ENCODE results near the gene KCTD17. TPM values are rescaled to one million over a fixed set of nuclear protein-coding genes. Genes with fewer than 3 reads are reported as not detected.

KCTD17 gene
- total RNA-seq, 1 experiment from 2014 or later = 29.4 TPM

DNA sequence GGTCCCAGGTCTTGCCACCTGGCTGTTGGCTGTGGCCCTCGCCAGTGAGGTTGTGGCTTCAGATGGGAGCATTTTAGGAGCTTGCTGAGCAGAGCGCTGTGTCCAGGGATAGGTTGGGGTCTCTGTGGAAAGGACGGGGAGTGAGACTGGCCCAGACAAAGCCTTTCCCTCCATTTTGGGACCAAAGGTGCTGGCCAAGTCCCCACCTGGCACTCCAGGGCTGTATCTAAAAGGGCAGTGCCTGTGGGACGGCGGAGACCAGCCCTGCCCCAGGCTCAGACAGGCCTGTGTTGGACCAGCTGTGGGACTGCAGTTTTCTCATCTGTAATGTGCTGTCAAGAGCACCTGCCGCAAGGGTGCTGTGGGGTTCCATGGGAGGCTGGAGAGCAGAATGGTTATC lies 5.0 kb upstream of the KCTD17 start (continued):
- no peak for TF ChIP-seq ZNF396 (CRISPR knock-in tag; IDR thresholded peaks at IDR 0.05; ENCODE audit: borderline replicate concordance)
- no peak for TF ChIP-seq ZNF671 (CRISPR knock-in tag; IDR thresholded peaks at IDR 0.05)
- TF ChIP-seq ATF3 (CRISPR knock-in tag; conservative IDR thresholded peaks at IDR 0.05) = no peak
- no peak for TF ChIP-seq NR1H2 (CRISPR knock-in tag; IDR thresholded peaks at IDR 0.05)
- no peak for TF ChIP-seq MXD4 (CRISPR knock-in tag; IDR thresholded peaks at IDR 0.05; ENCODE audit: borderline replicate concordance)
- TF ChIP-seq FOXK1 (CRISPR knock-in tag; IDR thresholded peaks at IDR 0.05) = no peak
- TF ChIP-seq FOXJ3 (CRISPR knock-in tag; IDR thresholded peaks at IDR 0.05; ENCODE audit: borderline replicate concordance) = no peak
- no peak for TF ChIP-seq NFYB (CRISPR knock-in tag; conservative IDR thresholded peaks at IDR 0.05; ENCODE audit: low read depth)
- TF ChIP-seq, protein P1, sequence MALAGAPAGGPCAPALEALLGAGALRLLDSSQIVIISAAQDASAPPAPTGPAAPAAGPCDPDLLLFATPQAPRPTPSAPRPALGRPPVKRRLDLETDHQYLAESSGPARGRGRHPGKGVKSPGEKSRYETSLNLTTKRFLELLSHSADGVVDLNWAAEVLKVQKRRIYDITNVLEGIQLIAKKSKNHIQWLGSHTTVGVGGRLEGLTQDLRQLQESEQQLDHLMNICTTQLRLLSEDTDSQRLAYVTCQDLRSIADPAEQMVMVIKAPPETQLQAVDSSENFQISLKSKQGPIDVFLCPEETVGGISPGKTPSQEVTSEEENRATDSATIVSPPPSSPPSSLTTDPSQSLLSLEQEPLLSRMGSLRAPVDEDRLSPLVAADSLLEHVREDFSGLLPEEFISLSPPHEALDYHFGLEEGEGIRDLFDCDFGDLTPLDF (CRISPR knock-in tag; IDR thresholded peaks at IDR 0.05) = no peak
- no peak for TF ChIP-seq ZNF423 (CRISPR knock-in tag; IDR thresholded peaks at IDR 0.05)
- TF ChIP-seq E2F5 (CRISPR knock-in tag; IDR thresholded peaks at IDR 0.05) = no peak
- no peak for TF ChIP-seq ZNF416 (CRISPR knock-in tag; IDR thresholded peaks at IDR 0.05)
- no peak for TF ChIP-seq ZNF232 (CRISPR knock-in tag; IDR thresholded peaks at IDR 0.05)

DNA sequence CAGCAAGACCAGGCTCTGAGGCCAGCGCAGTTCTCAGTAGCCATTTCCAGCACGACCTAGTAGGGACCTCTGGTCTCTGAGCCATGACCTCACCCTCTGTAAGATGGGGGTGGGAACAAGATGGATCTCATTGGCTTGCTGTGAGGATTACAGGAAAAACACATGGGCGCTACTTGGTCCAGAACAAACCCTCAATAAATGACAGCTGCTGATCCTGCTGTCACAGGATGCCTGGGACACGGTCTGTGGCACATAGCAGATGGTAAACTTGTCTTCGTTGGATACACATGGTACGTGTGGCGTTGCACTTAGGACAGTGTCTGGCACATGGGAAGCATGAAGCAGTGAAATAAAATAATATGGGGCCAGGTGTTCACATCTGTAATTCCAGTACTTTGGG lies 4.5 kb upstream of the KCTD17 start:
- DNase-seq (ENCODE audit: low spot score) (no peak), ATAC-seq (no peak)
- Mint-ChIP-seq H3K27me3 (ENCODE audit: low read depth) (peaks cover 15% of the 10 kb centered on the region), H3K9me3 (no peaks in the 10 kb centered on the region), H3K4me1 (peaks cover 9% of the 10 kb centered on the region; the same call in 1 of the 2 replicates), H3K4me3 (no peak overlapping the region), H3K36me3 (no peaks in the 10 kb centered on the region), H3K27ac (no peak overlapping the region)
- CTCF ChIA-PET = interaction anchor here (0.5 to 3.2 kb wide), 10 partner anchors 10 to 212 kb away, joined by 3 to 21 read pairs (median 6); partner anchors contain the start of genes IL2RB, MPST and TST
- POLR2A ChIA-PET = no interaction called here
- TF ChIP-seq TEAD1 (CRISPR knock-in tag; IDR thresholded peaks at IDR 0.05) (no peak), KAT7 (CRISPR knock-in tag; IDR thresholded peaks at IDR 0.05; ENCODE audit: borderline replicate concordance) (no peak), AR (CRISPR knock-in tag; IDR thresholded peaks at IDR 0.05) (no peak), FOXJ3 (CRISPR knock-in tag; IDR thresholded peaks at IDR 0.05; ENCODE audit: borderline replicate concordance) (no peak), TEAD4 (CRISPR knock-in tag; IDR thresholded peaks at IDR 0.05) (no peak), SOX15 (CRISPR knock-in tag; IDR thresholded peaks at IDR 0.05) (no peak), ZNF121 (CRISPR knock-in tag; IDR thresholded peaks at IDR 0.05) (no peak), SP1 (CRISPR knock-in tag; conservative IDR thresholded peaks at IDR 0.05) (no peak), ETV6 (CRISPR knock-in tag; IDR thresholded peaks at IDR 0.05) (no peak), HMGA2 (CRISPR knock-in tag; IDR thresholded peaks at IDR 0.05) (no peak)

GRCh38 chr22:37048133-37048532 lies 3.4 kb upstream of the KCTD17 start:
- ChIA-PET POLR2A (interaction anchor here (0.5 kb wide), 1 partner anchor 13 kb away, joined by 3 read pairs; no protein-coding TSS in a partner anchor), CTCF (interaction anchor here (0.6 to 1.3 kb wide), 3 partner anchors 27 to 587 kb away, joined by 3 to 5 read pairs (median 4); no protein-coding TSS in a partner anchor)
- no peak for ATAC-seq
- H3K27ac Mint-ChIP-seq = no peak overlapping the region
- no peak overlapping the region for H3K4me3 Mint-ChIP-seq
- no peak for DNase-seq (ENCODE audit: low spot score)
- no peaks in the 10 kb centered on the region for H3K9me3 Mint-ChIP-seq
- peaks cover 12% of the 10 kb centered on the region for H3K27me3 Mint-ChIP-seq (ENCODE audit: low read depth)
- peaks cover 14% of the 10 kb centered on the region for H3K4me1 Mint-ChIP-seq
- no peaks in the 10 kb centered on the region for H3K36me3 Mint-ChIP-seq
- TF ChIP-seq ESRRA (CRISPR knock-in tag; IDR thresholded peaks at IDR 0.05; ENCODE audit: borderline replicate concordance) (no peak), AR (CRISPR knock-in tag; IDR thresholded peaks at IDR 0.05) (no peak), ZMAT4 (CRISPR knock-in tag; IDR thresholded peaks at IDR 0.05) (no peak), EMX1 (CRISPR knock-in tag; IDR thresholded peaks at IDR 0.05) (no peak), KAT7 (CRISPR knock-in tag; IDR thresholded peaks at IDR 0.05; ENCODE audit: borderline replicate concordance) (no peak)

All from WTC11 (cell line).